Neural progenitor cell (in vitro differentiated cells): ENCODE data around the gene NR4A3. TPM values are rescaled to one million over a fixed set of nuclear protein-coding genes. Genes with fewer than 3 reads are reported as not detected.

Source experiments
- DNase-seq: peaks from one replicate; pipeline ENCODE4 v3.0.0-alpha.2; 2016; ENCODE audit warnings: low spot score
- H2AFZ ChIP-seq: fragments of 200-600 bp; sonication (generic); replicated peaks from 2 replicates; pipeline ENCODE4 v1.6.1; 2016; ENCODE audit warnings: antibody characterized with exemption
- H3F3A ChIP-seq: fragments of 200-600 bp; sonication (generic); 2 replicates; pipeline ENCODE4 v1.6.1; 2016; ENCODE audit warnings: antibody characterized with exemption, low read depth
- H3K27ac ChIP-seq: fragments of 200-600 bp; sonication (generic); 2 replicates; pipeline ENCODE4 v1.5.1; 2016; ENCODE audit warnings: mild to moderate bottlenecking
- H3K27me3 ChIP-seq: fragments of 200-600 bp; sonication (generic); 2 replicates; pipeline ENCODE4 v1.6.1; 2016; ENCODE audit warnings: mild to moderate bottlenecking, moderate library complexity
- H3K36me3 ChIP-seq: fragments of 200-600 bp; sonication (generic); 2 replicates; pipeline ENCODE4 v1.5.1; 2016
- H3K4me1 ChIP-seq: fragments of 200-600 bp; sonication (generic); 2 replicates; pipeline ENCODE4 v1.6.1; 2016; ENCODE audit warnings: mixed run types
- H3K4me2 ChIP-seq: fragments of 200-600 bp; sonication (generic); 2 replicates; pipeline ENCODE4 v1.6.1; 2016
- H3K4me3 ChIP-seq: fragments of 200-600 bp; sonication (generic); 2 replicates; pipeline ENCODE4 v1.5.1; 2016
- H3K79me2 ChIP-seq: fragments of 200-600 bp; sonication (generic); 2 replicates; pipeline ENCODE4 v1.6.1; 2016; ENCODE audit warnings: low read depth
- H3K9ac ChIP-seq: fragments of 200-600 bp; sonication (generic); 2 replicates; pipeline ENCODE4 v1.6.1; 2016
- H3K9me3 ChIP-seq: fragments of 200-600 bp; sonication (generic); 2 replicates; pipeline ENCODE4 v1.5.1; 2016; ENCODE audit warnings: low read depth
- H4K20me1 ChIP-seq: fragments of 200-600 bp; sonication (generic); 2 replicates; pipeline ENCODE4 v1.6.1; 2016; ENCODE audit warnings: low read depth
- H3K27ac Mint-ChIP-seq: 3 replicates; pipeline ENCODE4 v1.8.0; 2021; ENCODE audit warnings: mixed read lengths
- H3K27me3 Mint-ChIP-seq: 2 replicates; pipeline ENCODE4 v1.8.0; 2022; ENCODE audit warnings: low read depth, mild to moderate bottlenecking, inconsistent platforms, moderate library complexity, mixed read lengths; ENCODE audit not compliant: insufficient read depth
- H3K36me3 Mint-ChIP-seq: 3 replicates; pipeline ENCODE4 v1.8.0; 2021; ENCODE audit warnings: mixed read lengths
- H3K4me1 Mint-ChIP-seq: 3 replicates; pipeline ENCODE4 v1.8.0; 2021; ENCODE audit warnings: mixed read lengths
- H3K4me3 Mint-ChIP-seq: 3 replicates; pipeline ENCODE4 v1.8.0; 2021; ENCODE audit warnings: mild to moderate bottlenecking, moderate library complexity, mixed read lengths
- H3K9me3 Mint-ChIP-seq: 3 replicates; pipeline ENCODE4 v1.8.0; 2020; ENCODE audit warnings: mixed read lengths
- EZH2 ChIP-seq: fragments of 200-600 bp; sonication (generic); IDR thresholded peaks from 2 replicates; pipeline ENCODE4 v1.6.1; 2017; ENCODE audit warnings: antibody characterized with exemption, mild to moderate bottlenecking, moderate library complexity
- EZH2phosphoT487 ChIP-seq: fragments of 200-600 bp; sonication (generic); IDR thresholded peaks from 2 replicates; pipeline ENCODE4 v1.6.1; 2017; ENCODE audit warnings: antibody characterized with exemption
- total RNA-seq: library from RNA; depleted of rRNA; stranded (reverse); fragments of >200 nt; gene quantifications from 2 replicates; pipeline ENCODE4 v1.2.3, GENCODE V29; 2015; ENCODE audit warnings: low replicate concordance
- TF ChIP-seq, protein P1 (sequence below): fragments of 200-600 bp; sonication (generic); IDR thresholded peaks from 2 replicates; pipeline ENCODE4 v1.5.1; 2017; ENCODE audit warnings: antibody characterized with exemption, mild to moderate bottlenecking

NR4A3 gene
- total RNA-seq, 1 donor from 2014 or later = 0.26 TPM

DNA sequence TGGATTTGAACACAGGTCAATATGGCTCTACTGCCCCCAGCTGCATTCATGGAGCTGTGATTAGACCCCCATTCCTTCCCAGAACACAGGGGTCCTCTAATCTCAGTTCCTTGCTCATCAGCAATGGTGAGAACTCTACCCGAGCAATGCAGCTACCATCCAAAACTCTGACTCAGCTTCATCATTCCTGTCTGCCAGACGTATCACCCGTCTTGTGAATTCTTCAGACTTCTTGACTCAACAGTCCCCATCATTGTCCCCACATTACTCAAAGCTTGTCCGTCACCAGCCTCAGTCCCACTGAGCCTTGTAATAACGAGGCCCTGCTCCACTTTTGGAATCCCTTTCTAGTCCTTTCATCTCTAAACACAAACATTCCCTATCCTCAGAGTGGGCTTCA lies 48.4 kb downstream of the NR4A3 start:
- Histone ChIP-seq H3K4me3 (no peak overlapping the region), H3K4me2 (no peak overlapping the region), H3K9ac (no peak overlapping the region), H3K27ac (no peak overlapping the region), H3F3A (no peaks in the 10 kb centered on the region), H2AFZ (no peak overlapping the region), H4K20me1 (no peaks in the 10 kb centered on the region), H3K27me3 (no peaks in the 10 kb centered on the region), H3K4me1 (peaks cover 7% of the 10 kb centered on the region), H3K36me3 (no peaks in the 10 kb centered on the region), H3K9me3 (no peaks in the 10 kb centered on the region), H3K79me2 (no peaks in the 10 kb centered on the region)
- Mint-ChIP-seq H3K9me3 (no peaks in the 10 kb centered on the region), H3K27me3 (no peaks in the 10 kb centered on the region), H3K4me1 (peaks cover 20% of the 10 kb centered on the region), H3K4me3 (no peak overlapping the region), H3K36me3 (no peaks in the 10 kb centered on the region), H3K27ac (no peak overlapping the region)
- TF ChIP-seq EZH2phosphoT487 (no peak), EZH2 (no peak)
- TF ChIP-seq, protein P1, sequence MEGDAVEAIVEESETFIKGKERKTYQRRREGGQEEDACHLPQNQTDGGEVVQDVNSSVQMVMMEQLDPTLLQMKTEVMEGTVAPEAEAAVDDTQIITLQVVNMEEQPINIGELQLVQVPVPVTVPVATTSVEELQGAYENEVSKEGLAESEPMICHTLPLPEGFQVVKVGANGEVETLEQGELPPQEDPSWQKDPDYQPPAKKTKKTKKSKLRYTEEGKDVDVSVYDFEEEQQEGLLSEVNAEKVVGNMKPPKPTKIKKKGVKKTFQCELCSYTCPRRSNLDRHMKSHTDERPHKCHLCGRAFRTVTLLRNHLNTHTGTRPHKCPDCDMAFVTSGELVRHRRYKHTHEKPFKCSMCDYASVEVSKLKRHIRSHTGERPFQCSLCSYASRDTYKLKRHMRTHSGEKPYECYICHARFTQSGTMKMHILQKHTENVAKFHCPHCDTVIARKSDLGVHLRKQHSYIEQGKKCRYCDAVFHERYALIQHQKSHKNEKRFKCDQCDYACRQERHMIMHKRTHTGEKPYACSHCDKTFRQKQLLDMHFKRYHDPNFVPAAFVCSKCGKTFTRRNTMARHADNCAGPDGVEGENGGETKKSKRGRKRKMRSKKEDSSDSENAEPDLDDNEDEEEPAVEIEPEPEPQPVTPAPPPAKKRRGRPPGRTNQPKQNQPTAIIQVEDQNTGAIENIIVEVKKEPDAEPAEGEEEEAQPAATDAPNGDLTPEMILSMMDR = no peak
- DNase-seq = no peak

DNA sequence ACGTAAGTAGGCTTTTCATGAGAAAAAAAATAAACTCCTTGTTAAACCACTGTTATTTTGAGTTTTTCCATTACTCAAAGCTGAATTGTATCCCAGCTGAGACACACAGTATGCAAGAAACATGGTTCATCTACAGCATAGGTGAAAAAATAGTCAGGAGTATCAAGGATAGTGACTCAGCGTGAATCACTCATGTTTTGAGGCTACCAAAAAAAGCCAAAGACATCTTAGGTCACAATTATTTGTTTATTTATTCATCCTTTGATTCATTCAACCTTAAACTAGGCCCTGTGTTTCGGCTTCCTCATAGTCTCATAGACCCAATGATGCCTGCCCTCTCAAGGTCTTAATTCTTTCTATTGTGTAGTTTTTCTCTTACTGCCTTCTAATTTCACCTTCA lies 51.8 kb downstream of the NR4A3 start:
- Histone ChIP-seq H3K9me3 (no peaks in the 10 kb centered on the region), H3K4me3 (no peak overlapping the region), H3K9ac (no peak overlapping the region), H3K4me2 (no peak overlapping the region), H3K4me1 (peaks cover 6% of the 10 kb centered on the region), H3K27ac (no peak overlapping the region), H3K27me3 (no peaks in the 10 kb centered on the region), H3K36me3 (no peaks in the 10 kb centered on the region), H4K20me1 (no peaks in the 10 kb centered on the region), H2AFZ (no peak overlapping the region), H3F3A (no peaks in the 10 kb centered on the region), H3K79me2 (no peaks in the 10 kb centered on the region)
- Mint-ChIP-seq H3K27ac (no peak overlapping the region), H3K27me3 (no peaks in the 10 kb centered on the region), H3K4me1 (peaks cover 11% of the 10 kb centered on the region), H3K4me3 (no peak overlapping the region), H3K9me3 (no peaks in the 10 kb centered on the region), H3K36me3 (no peaks in the 10 kb centered on the region)
- DNase-seq = no peak
- TF ChIP-seq EZH2 = no peak
- TF ChIP-seq, protein P1 = no peak
- no peak for TF ChIP-seq EZH2phosphoT487

- TF ChIP-seq, protein P1 = no peak
- no peak overlapping the region for H3K4me2 ChIP-seq
- no peak overlapping the region for H3K4me3 ChIP-seq
Measured at GRCh38 chr9:99873943-99874584, 52.4 kb downstream of the NR4A3 start.

More at GRCh38 chr9:99873943-99874584, 52.4 kb downstream of the NR4A3 start:
- H3K4me1 ChIP-seq = peaks cover 6% of the 10 kb centered on the region
- H3K9me3 ChIP-seq = no peaks in the 10 kb centered on the region
- H2AFZ ChIP-seq = no peak overlapping the region
- H3K27me3 ChIP-seq = no peaks in the 10 kb centered on the region
- Mint-ChIP-seq H3K9me3 (no peaks in the 10 kb centered on the region), H3K4me1 (peaks cover 11% of the 10 kb centered on the region), H3K4me3 (no peak overlapping the region), H3K36me3 (no peaks in the 10 kb centered on the region), H3K27ac (no peak overlapping the region), H3K27me3 (no peaks in the 10 kb centered on the region)
- no peaks in the 10 kb centered on the region for H4K20me1 ChIP-seq
- no peak overlapping the region for H3K27ac ChIP-seq
- no peaks in the 10 kb centered on the region for H3F3A ChIP-seq
- no peaks in the 10 kb centered on the region for H3K79me2 ChIP-seq
- no peak overlapping the region for H3K9ac ChIP-seq
- no peaks in the 10 kb centered on the region for H3K36me3 ChIP-seq
- no peak for DNase-seq
